Measurements from ENCODE around the gene SCNN1G.

- TF ChIP-seq FOXM1 (IDR thresholded peaks at IDR 0.05; ENCODE audit: low read depth): no peak
- no peak for TF ChIP-seq FOXM1 (CRISPR knock-in tag; IDR thresholded peaks at IDR 0.05; ENCODE audit: low read depth)
- TF ChIP-seq LEF1 (IDR thresholded peaks at IDR 0.05): no peak
- no peak for TF ChIP-seq CTCF (IDR thresholded peaks at IDR 0.05 in 2 of 3, conservative IDR thresholded peaks at IDR 0.05 in 1 of 3; ENCODE audit: insufficient read depth in 2 of 3, low read depth in 1 of 3, low read length in 3 of 3)
- no peak for TF ChIP-seq CHCHD3 (CRISPR knock-in tag; IDR thresholded peaks at IDR 0.05)
- no peak for TF ChIP-seq PCBP1 (IDR thresholded peaks at IDR 0.05; ENCODE audit: low read depth, low read length, poor library complexity, severe bottlenecking)
- TF ChIP-seq FIP1L1 (IDR thresholded peaks at IDR 0.05; ENCODE audit: low read depth, low read length, poor library complexity, severe bottlenecking): no peak
- no peak for TF ChIP-seq KDM1A (IDR thresholded peaks at IDR 0.05)
- no peak for TF ChIP-seq TAF1 (IDR thresholded peaks at IDR 0.05; ENCODE audit: control insufficient read depth, extremely low read depth, insufficient read depth, low read length, severe bottlenecking)
- TF ChIP-seq EZH2 (IDR thresholded peaks at IDR 0.05; ENCODE audit: borderline replicate concordance, low read depth, low read length): no peak
- no peak for TF ChIP-seq FOS (IDR thresholded peaks at IDR 0.05; ENCODE audit: extremely low read depth, insufficient read length)
Observed at GRCh38 chr16:23249830-23250229, 67.3 kb downstream of the SCNN1G start.
